HepG2 (cell line): ENCODE measurements around the gene MRPL14. TPM values are rescaled to one million over a fixed set of nuclear protein-coding genes. Genes with fewer than 3 reads are reported as not detected.

ENCODE experiments used
- BCL6 ChIP-seq: IDR thresholded peaks from 2 replicates; pipeline ENCODE4 v1.6.1; 2016; ENCODE audit warnings: missing genetic modification reagents, missing compliant biosample characterization
- HNF4G ChIP-seq, 2 experiments: sonication (generic) in 1 of 2; formaldehyde crosslinking in 1 of 2; IDR thresholded peaks; 2 replicates each; pipeline versions ENCODE4 v1.4.0 to v1.6.1; 2011 to 2020; ENCODE audit warnings: borderline replicate concordance in 2 of 2, low read depth in 2 of 2, mild to moderate bottlenecking in 2 of 2, low read length in 1 of 2, missing genetic modification reagents in 1 of 2, moderate library complexity in 1 of 2
- MNT ChIP-seq: fragments of 450-650 bp; IDR thresholded peaks from 2 replicates; pipeline ENCODE4 v1.6.1; 2016
- NFAT5 ChIP-seq: sonication (generic); formaldehyde crosslinking; IDR thresholded peaks from 2 replicates; pipeline ENCODE4 v1.4.0; 2020; ENCODE audit warnings: missing genetic modification reagents
- NPAS2 ChIP-seq: sonication (generic); formaldehyde crosslinking; IDR thresholded peaks from 2 replicates; pipeline ENCODE4 v1.8.0; 2022; ENCODE audit warnings: mild to moderate bottlenecking, missing genetic modification reagents, borderline replicate concordance
- PRDM15 ChIP-seq: sonication (generic); formaldehyde crosslinking; IDR thresholded peaks from 2 replicates; pipeline ENCODE4 v1.4.0; 2020; ENCODE audit warnings: missing genetic modification reagents
- PRPF4 ChIP-seq: fragments of 200-400 bp; formaldehyde crosslinking; IDR thresholded peaks from 2 replicates; pipeline ENCODE4 v1.6.1; 2016; ENCODE audit warnings: low read length, low read depth; ENCODE audit not compliant: poor library complexity, severe bottlenecking
- RORA ChIP-seq: sonication (generic); formaldehyde crosslinking; IDR thresholded peaks from 2 replicates; pipeline ENCODE4 v1.5.0; 2020; ENCODE audit warnings: mild to moderate bottlenecking, missing genetic modification reagents, moderate library complexity
- SALL1 ChIP-seq: sonication (generic); formaldehyde crosslinking; IDR thresholded peaks from 2 replicates; pipeline ENCODE4 v1.8.0; 2022; ENCODE audit warnings: mild to moderate bottlenecking, missing genetic modification reagents
- SETDB1 ChIP-seq: sonication (generic); formaldehyde crosslinking; IDR thresholded peaks from 2 replicates; pipeline ENCODE4 v1.5.1; 2020; ENCODE audit warnings: missing genetic modification reagents, mild to moderate bottlenecking, borderline replicate concordance
- SMYD3 ChIP-seq: sonication (generic); formaldehyde crosslinking; IDR thresholded peaks from 2 replicates; pipeline ENCODE4 v1.8.1; 2023; ENCODE audit warnings: mild to moderate bottlenecking, missing genetic modification reagents
- ZKSCAN1 ChIP-seq: fragments of 150-350 bp; IDR thresholded peaks from 2 replicates; pipeline ENCODE4 v1.6.1; 2014; ENCODE audit warnings: low read length
- ZKSCAN5 ChIP-seq: sonication (generic); formaldehyde crosslinking; IDR thresholded peaks from 2 replicates; pipeline ENCODE4 v1.5.1; 2020; ENCODE audit warnings: mild to moderate bottlenecking, missing genetic modification reagents
- ZNF678 ChIP-seq: sonication (generic); formaldehyde crosslinking; IDR thresholded peaks from 2 replicates; pipeline ENCODE4 v1.4.0; 2020; ENCODE audit warnings: mild to moderate bottlenecking, missing genetic modification reagents
- ZNF709 ChIP-seq: sonication (generic); formaldehyde crosslinking; IDR thresholded peaks from 2 replicates; pipeline ENCODE4 v1.5.0; 2020; ENCODE audit warnings: mild to moderate bottlenecking, missing genetic modification reagents
- ZNF790 ChIP-seq: sonication (generic); formaldehyde crosslinking; IDR thresholded peaks from 2 replicates; pipeline ENCODE4 v1.8.0; 2022; ENCODE audit warnings: missing genetic modification reagents, mild to moderate bottlenecking, borderline replicate concordance
- ZXDC ChIP-seq: sonication (generic); formaldehyde crosslinking; IDR thresholded peaks from 2 replicates; pipeline ENCODE4 v1.5.0; 2020; ENCODE audit warnings: mild to moderate bottlenecking, missing genetic modification reagents
- polyA plus RNA-seq, 8 experiments: library from polyadenylated mRNA; depleted of rRNA in 3 of 8; stranded (reverse) in 7 of 8; unstranded in 1 of 8; fragments of >200 nt; fragmentation: Illumina TruSeq in 4 of 8; extraction: Trizol in 4 of 8; gene quantifications; 2 replicates each; pipeline versions ENCODE4 v1.2.1 to v1.2.3, GENCODE V29; 2011 to 2016; ENCODE audit warnings: low read depth in 4 of 8, missing spikeins in 1 of 8, mixed read lengths in 1 of 8; ENCODE audit not compliant: insufficient read depth in 1 of 8
- total RNA-seq, 5 experiments: library from RNA; depleted of rRNA; stranded (reverse); fragments of >200 nt; fragmentation: Illumina TruSeq; extraction: Trizol; gene quantifications; 2 replicates each; pipeline ENCODE4 v1.2.3, GENCODE V29; 2016; ENCODE audit warnings: low read depth in 1 of 5

The MRPL14 gene
- total and polyA plus RNA-seq, 2 of the 13 experiments (the other 11 are each of a cell fraction or from before 2014, with no cell fraction given): 157 to 178 TPM

- TF ChIP-seq ZXDC (CRISPR knock-in tag) (no peak), NFAT5 (no peak), NPAS2 (CRISPR knock-in tag) (no peak), SMYD3 (CRISPR knock-in tag) (no peak), PRDM15 (CRISPR knock-in tag) (no peak), SETDB1 (no peak), MNT (no peak), PRPF4 (no peak), BCL6 (CRISPR knock-in tag) (0 out of 2 replicates have a peak, but pooled peaks have one; percentile 61), ZKSCAN5 (CRISPR knock-in tag) (no peak), RORA (CRISPR knock-in tag) (no peak), ZNF790 (CRISPR knock-in tag) (peak; percentile 76; the same call in 1 of the 2 replicates), ZNF709 (CRISPR knock-in tag) (no peak), HNF4G (IDR thresholded peaks at IDR 0.05; ENCODE audit: borderline replicate concordance, low read depth, low read length) (no peak), HNF4G (CRISPR knock-in tag; IDR thresholded peaks at IDR 0.05; ENCODE audit: borderline replicate concordance, low read depth) (no peak), ZNF678 (CRISPR knock-in tag) (0 out of 2 replicates have a peak, but pooled peaks have one; percentile 15), ZKSCAN1 (no peak), SALL1 (CRISPR knock-in tag) (no peak; the same call in 1 of the 2 replicates)
Measured at GRCh38 chr6:44074439-44074812, 52.8 kb downstream of the MRPL14 start (continued).
